B cell (primary cell): ENCODE measurements around the gene AEBP2.

Source experiments
- EZH2 ChIP-seq: IDR thresholded peaks from 2 replicates; pipeline ENCODE4 v1.6.1; 2012; ENCODE audit warnings: borderline replicate concordance, low read depth, mild to moderate bottlenecking, moderate library complexity, low read length; ENCODE audit not compliant: insufficient read depth, poor library complexity, severe bottlenecking
- TF ChIP-seq, protein P1 (sequence below): fragments of 200-600 bp; IDR thresholded peaks from one replicate; pipeline ENCODE4 v1.8.0; 2022; ENCODE audit warnings: antibody characterized with exemption, mild to moderate bottlenecking

DNA sequence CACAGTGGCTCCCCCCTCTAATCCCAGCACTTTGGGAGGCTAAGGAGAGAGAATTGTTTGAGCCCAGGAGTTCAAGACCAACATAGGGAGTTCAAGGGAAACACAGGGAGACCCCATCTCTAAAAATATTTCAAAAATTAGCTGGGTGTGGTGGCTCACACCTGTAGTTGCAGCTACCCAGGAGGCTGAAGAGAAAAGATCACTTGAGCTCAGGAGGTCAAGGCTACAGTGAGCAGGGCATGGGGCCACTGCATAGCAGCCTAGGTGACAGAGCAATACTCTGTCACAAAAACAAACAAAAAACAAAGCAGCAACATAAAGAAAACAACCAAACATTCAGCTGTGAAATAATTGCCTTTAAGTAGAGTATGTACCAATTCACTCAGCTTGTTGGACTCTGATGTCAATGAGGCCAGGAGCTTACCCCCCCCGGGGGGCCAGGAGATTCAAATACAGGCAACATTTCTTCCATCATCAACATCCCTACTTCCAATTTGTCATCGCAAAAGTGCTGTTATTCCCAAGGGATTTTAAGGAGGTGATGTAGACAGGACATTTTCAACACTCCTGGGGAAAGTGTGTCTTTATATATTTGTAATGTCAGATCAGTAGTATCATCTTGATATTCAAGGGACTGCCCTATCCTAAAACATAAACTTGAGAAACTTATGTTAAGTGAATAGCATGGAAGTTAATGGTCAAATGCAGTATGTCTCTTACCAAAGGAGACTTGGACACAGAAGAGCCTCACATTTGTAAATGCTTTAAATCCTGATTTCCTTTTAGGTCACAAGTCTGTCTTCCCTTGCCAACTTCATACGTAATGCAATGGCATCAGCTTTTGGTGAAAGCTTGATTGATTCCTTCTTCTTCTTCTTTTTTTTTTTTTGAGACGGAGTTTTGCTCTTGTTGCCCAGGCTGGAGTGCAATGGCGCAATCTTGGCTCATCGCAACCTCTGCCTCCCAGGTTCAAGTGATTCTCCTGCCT, 40.6 kb upstream of the AEBP2 start:
- no peak for TF ChIP-seq EZH2
- TF ChIP-seq, protein P1, sequence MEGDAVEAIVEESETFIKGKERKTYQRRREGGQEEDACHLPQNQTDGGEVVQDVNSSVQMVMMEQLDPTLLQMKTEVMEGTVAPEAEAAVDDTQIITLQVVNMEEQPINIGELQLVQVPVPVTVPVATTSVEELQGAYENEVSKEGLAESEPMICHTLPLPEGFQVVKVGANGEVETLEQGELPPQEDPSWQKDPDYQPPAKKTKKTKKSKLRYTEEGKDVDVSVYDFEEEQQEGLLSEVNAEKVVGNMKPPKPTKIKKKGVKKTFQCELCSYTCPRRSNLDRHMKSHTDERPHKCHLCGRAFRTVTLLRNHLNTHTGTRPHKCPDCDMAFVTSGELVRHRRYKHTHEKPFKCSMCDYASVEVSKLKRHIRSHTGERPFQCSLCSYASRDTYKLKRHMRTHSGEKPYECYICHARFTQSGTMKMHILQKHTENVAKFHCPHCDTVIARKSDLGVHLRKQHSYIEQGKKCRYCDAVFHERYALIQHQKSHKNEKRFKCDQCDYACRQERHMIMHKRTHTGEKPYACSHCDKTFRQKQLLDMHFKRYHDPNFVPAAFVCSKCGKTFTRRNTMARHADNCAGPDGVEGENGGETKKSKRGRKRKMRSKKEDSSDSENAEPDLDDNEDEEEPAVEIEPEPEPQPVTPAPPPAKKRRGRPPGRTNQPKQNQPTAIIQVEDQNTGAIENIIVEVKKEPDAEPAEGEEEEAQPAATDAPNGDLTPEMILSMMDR: no peak
